ENCODE measurements around the gene ZCCHC7.
A peak's percentile ranks its signal among the peaks of the same experiment; 100 is the strongest.

DNA sequence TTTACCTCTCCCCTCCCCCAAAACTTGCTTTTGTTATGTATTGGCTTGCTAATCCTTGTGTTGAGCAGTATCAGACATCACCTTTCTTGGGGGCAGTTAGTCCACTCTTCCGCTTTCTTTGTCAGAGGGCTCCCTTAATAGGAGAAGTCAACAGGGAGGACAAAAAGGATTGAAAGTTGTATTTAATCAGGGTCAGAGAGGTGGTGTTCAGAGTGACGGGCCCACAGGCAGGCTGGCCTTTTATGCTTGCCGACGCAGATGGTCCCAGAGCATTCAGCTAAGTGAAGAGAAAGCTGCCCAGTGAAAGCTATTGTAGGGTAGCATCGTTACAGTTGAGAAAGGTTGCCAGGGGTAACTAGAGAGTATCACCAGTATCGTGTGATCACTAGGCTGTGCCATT is 131.1 kb downstream of the ZCCHC7 start:
- TF ChIP-seq, protein P1, sequence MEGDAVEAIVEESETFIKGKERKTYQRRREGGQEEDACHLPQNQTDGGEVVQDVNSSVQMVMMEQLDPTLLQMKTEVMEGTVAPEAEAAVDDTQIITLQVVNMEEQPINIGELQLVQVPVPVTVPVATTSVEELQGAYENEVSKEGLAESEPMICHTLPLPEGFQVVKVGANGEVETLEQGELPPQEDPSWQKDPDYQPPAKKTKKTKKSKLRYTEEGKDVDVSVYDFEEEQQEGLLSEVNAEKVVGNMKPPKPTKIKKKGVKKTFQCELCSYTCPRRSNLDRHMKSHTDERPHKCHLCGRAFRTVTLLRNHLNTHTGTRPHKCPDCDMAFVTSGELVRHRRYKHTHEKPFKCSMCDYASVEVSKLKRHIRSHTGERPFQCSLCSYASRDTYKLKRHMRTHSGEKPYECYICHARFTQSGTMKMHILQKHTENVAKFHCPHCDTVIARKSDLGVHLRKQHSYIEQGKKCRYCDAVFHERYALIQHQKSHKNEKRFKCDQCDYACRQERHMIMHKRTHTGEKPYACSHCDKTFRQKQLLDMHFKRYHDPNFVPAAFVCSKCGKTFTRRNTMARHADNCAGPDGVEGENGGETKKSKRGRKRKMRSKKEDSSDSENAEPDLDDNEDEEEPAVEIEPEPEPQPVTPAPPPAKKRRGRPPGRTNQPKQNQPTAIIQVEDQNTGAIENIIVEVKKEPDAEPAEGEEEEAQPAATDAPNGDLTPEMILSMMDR (conservative IDR thresholded peaks at IDR 0.05; ENCODE audit: low read depth in 2 of 2), result no peak
- TF ChIP-seq EZH2 (IDR thresholded peaks at IDR 0.05; ENCODE audit: low read depth, unreplicated experiment) (no peak), JUNB (IDR thresholded peaks at IDR 0.05; ENCODE audit: unreplicated experiment) (no peak), POLR2AphosphoS5 (IDR thresholded peaks at IDR 0.05; ENCODE audit: low read depth) (no peak), EZH2phosphoT487 (IDR thresholded peaks at IDR 0.05; ENCODE audit: unreplicated experiment) (no peak), ZNF331 (CRISPR knock-in tag; IDR thresholded peaks at IDR 0.05; ENCODE audit: low read depth) (no peak), STAT1 (IDR thresholded peaks at IDR 0.05; ENCODE audit: unreplicated experiment) (no peak), CREB1 (CRISPR knock-in tag; IDR thresholded peaks at IDR 0.05; ENCODE audit: low read depth) (peak; percentile 60), NANOG (IDR thresholded peaks at IDR 0.05; ENCODE audit: borderline replicate concordance) (peak; percentile 84)
- TF ChIP-seq, protein P2, sequence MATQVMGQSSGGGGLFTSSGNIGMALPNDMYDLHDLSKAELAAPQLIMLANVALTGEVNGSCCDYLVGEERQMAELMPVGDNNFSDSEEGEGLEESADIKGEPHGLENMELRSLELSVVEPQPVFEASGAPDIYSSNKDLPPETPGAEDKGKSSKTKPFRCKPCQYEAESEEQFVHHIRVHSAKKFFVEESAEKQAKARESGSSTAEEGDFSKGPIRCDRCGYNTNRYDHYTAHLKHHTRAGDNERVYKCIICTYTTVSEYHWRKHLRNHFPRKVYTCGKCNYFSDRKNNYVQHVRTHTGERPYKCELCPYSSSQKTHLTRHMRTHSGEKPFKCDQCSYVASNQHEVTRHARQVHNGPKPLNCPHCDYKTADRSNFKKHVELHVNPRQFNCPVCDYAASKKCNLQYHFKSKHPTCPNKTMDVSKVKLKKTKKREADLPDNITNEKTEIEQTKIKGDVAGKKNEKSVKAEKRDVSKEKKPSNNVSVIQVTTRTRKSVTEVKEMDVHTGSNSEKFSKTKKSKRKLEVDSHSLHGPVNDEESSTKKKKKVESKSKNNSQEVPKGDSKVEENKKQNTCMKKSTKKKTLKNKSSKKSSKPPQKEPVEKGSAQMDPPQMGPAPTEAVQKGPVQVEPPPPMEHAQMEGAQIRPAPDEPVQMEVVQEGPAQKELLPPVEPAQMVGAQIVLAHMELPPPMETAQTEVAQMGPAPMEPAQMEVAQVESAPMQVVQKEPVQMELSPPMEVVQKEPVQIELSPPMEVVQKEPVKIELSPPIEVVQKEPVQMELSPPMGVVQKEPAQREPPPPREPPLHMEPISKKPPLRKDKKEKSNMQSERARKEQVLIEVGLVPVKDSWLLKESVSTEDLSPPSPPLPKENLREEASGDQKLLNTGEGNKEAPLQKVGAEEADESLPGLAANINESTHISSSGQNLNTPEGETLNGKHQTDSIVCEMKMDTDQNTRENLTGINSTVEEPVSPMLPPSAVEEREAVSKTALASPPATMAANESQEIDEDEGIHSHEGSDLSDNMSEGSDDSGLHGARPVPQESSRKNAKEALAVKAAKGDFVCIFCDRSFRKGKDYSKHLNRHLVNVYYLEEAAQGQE (IDR thresholded peaks at IDR 0.05; ENCODE audit: unreplicated experiment), result no peak
- TF ChIP-seq, protein P3, sequence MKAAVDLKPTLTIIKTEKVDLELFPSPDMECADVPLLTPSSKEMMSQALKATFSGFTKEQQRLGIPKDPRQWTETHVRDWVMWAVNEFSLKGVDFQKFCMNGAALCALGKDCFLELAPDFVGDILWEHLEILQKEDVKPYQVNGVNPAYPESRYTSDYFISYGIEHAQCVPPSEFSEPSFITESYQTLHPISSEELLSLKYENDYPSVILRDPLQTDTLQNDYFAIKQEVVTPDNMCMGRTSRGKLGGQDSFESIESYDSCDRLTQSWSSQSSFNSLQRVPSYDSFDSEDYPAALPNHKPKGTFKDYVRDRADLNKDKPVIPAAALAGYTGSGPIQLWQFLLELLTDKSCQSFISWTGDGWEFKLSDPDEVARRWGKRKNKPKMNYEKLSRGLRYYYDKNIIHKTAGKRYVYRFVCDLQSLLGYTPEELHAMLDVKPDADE (IDR thresholded peaks at IDR 0.05), result no peak
- TF ChIP-seq, protein P4, sequence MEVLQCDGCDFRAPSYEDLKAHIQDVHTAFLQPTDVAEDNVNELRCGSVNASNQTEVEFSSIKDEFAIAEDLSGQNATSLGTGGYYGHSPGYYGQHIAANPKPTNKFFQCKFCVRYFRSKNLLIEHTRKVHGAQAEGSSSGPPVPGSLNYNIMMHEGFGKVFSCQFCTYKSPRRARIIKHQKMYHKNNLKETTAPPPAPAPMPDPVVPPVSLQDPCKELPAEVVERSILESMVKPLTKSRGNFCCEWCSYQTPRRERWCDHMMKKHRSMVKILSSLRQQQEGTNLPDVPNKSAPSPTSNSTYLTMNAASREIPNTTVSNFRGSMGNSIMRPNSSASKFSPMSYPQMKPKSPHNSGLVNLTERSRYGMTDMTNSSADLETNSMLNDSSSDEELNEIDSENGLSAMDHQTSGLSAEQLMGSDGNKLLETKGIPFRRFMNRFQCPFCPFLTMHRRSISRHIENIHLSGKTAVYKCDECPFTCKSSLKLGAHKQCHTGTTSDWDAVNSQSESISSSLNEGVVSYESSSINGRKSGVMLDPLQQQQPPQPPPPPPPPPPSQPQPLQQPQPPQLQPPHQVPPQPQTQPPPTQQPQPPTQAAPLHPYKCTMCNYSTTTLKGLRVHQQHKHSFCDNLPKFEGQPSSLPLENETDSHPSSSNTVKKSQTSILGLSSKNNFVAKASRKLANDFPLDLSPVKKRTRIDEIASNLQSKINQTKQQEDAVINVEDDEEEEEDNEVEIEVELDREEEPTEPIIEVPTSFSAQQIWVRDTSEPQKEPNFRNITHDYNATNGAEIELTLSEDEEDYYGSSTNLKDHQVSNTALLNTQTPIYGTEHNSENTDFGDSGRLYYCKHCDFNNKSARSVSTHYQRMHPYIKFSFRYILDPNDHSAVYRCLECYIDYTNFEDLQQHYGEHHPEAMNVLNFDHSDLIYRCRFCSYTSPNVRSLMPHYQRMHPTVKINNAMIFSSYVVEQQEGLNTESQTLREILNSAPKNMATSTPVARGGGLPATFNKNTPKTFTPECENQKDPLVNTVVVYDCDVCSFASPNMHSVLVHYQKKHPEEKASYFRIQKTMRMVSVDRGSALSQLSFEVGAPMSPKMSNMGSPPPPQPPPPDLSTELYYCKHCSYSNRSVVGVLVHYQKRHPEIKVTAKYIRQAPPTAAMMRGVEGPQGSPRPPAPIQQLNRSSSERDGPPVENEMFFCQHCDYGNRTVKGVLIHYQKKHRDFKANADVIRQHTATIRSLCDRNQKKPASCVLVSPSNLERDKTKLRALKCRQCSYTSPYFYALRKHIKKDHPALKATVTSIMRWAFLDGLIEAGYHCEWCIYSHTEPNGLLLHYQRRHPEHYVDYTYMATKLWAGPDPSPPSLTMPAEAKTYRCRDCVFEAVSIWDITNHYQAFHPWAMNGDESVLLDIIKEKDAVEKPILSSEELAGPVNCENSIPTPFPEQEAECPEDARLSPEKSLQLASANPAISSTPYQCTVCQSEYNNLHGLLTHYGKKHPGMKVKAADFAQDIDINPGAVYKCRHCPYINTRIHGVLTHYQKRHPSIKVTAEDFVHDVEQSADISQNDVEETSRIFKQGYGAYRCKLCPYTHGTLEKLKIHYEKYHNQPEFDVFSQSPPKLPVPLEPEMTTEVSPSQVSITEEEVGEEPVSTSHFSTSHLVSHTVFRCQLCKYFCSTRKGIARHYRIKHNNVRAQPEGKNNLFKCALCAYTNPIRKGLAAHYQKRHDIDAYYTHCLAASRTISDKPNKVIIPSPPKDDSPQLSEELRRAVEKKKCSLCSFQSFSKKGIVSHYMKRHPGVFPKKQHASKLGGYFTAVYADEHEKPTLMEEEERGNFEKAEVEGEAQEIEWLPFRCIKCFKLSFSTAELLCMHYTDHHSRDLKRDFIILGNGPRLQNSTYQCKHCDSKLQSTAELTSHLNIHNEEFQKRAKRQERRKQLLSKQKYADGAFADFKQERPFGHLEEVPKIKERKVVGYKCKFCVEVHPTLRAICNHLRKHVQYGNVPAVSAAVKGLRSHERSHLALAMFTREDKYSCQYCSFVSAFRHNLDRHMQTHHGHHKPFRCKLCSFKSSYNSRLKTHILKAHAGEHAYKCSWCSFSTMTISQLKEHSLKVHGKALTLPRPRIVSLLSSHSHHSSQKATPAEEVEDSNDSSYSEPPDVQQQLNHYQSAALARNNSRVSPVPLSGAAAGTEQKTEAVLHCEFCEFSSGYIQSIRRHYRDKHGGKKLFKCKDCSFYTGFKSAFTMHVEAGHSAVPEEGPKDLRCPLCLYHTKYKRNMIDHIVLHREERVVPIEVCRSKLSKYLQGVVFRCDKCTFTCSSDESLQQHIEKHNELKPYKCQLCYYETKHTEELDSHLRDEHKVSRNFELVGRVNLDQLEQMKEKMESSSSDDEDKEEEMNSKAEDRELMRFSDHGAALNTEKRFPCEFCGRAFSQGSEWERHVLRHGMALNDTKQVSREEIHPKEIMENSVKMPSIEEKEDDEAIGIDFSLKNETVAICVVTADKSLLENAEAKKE (CRISPR knock-in tag; IDR thresholded peaks at IDR 0.05), result peak; percentile 87; the same call in 1 of the 2 replicates
